Activated CD4-positive, CD25-positive, alpha-beta regulatory T cell treated with anti-CD3 and anti-CD28 coated beads, Interleukin-2, amount 50 U/mL, for 16 hours (primary cell): ENCODE results near the gene AGBL1.
A peak's percentile ranks its signal among the peaks of the same experiment; 100 is the strongest.

ENCODE experiments used
- DNase-seq: peaks from one replicate; pipeline ENCODE4 v3.0.0-alpha.2; 2020; ENCODE audit warnings: low read depth, low spot score

The AGBL1 gene

GRCh38 chr15:86701611-86701963 is 621.9 kb downstream of the AGBL1 start:
- no peak for DNase-seq

GRCh38 chr15:86706813-86707212 is 627.1 kb downstream of the AGBL1 start:
- no peak for DNase-seq

- DNase-seq = no peak
Measured at GRCh38 chr15:86711476-86711875, 631.8 kb downstream of the AGBL1 start.

- no peak for DNase-seq
Measured at GRCh38 chr15:86714241-86714640, 634.6 kb downstream of the AGBL1 start.

- no peak for DNase-seq
Measured at GRCh38 chr15:86725628-86726027, 646.0 kb downstream of the AGBL1 start.

- no peak for DNase-seq
Measured at GRCh38 chr15:86735247-86736040, 655.8 kb downstream of the AGBL1 start.

- DNase-seq = no peak
Measured at GRCh38 chr15:86741917-86742316, 662.2 kb downstream of the AGBL1 start.

GRCh38 chr15:86743283-86743903 is 663.7 kb downstream of the AGBL1 start:
- peak; percentile 15 for DNase-seq

GRCh38 chr15:86744198-86744780 is 664.6 kb downstream of the AGBL1 start:
- no peak for DNase-seq

- DNase-seq = no peak
Measured at GRCh38 chr15:86751116-86751515, 671.4 kb downstream of the AGBL1 start.

GRCh38 chr15:86754846-86755245 is 675.2 kb downstream of the AGBL1 start:
- no peak for DNase-seq

GRCh38 chr15:86756688-86757087 is 677.0 kb downstream of the AGBL1 start:
- no peak for DNase-seq

- no peak for DNase-seq
Measured at GRCh38 chr15:86759800-86760523, 680.3 kb downstream of the AGBL1 start.

- no peak for DNase-seq
Measured at GRCh38 chr15:86762874-86763273, 683.2 kb downstream of the AGBL1 start.

- no peak for DNase-seq
Measured at GRCh38 chr15:86764021-86764420, 684.4 kb downstream of the AGBL1 start.

GRCh38 chr15:86765281-86765680 is 685.6 kb downstream of the AGBL1 start:
- no peak for DNase-seq

- DNase-seq = no peak
Measured at GRCh38 chr15:86772369-86773059, 692.8 kb downstream of the AGBL1 start.

GRCh38 chr15:86773736-86774135 is 694.1 kb downstream of the AGBL1 start:
- no peak for DNase-seq

GRCh38 chr15:86776145-86776544 is 696.5 kb downstream of the AGBL1 start:
- DNase-seq = no peak

GRCh38 chr15:86796521-86796920 is 716.9 kb downstream of the AGBL1 start:
- no peak for DNase-seq

- DNase-seq = no peak
Measured at GRCh38 chr15:86797135-86797534, 717.5 kb downstream of the AGBL1 start.

GRCh38 chr15:86799226-86799625 is 719.6 kb downstream of the AGBL1 start:
- no peak for DNase-seq
